Breast epithelium (tissue), 3 donors: ENCODE data around the gene HOXD4.

ENCODE experiments used
- POLR2A ChIP-seq: fragments of 450-650 bp; IDR thresholded peaks from one replicate; pipeline ENCODE4 v1.6.1; 2016; ENCODE audit warnings: antibody characterized with exemption, mild to moderate bottlenecking, moderate library complexity
- TF ChIP-seq, protein P1 (sequence below), 3 donors: fragments of 450-650 bp; IDR thresholded peaks; one replicate each; pipeline ENCODE4 v1.5.1; 2016 to 2017; ENCODE audit warnings: antibody characterized with exemption in 3 of 3, mild to moderate bottlenecking in 3 of 3, moderate library complexity in 3 of 3

DNA sequence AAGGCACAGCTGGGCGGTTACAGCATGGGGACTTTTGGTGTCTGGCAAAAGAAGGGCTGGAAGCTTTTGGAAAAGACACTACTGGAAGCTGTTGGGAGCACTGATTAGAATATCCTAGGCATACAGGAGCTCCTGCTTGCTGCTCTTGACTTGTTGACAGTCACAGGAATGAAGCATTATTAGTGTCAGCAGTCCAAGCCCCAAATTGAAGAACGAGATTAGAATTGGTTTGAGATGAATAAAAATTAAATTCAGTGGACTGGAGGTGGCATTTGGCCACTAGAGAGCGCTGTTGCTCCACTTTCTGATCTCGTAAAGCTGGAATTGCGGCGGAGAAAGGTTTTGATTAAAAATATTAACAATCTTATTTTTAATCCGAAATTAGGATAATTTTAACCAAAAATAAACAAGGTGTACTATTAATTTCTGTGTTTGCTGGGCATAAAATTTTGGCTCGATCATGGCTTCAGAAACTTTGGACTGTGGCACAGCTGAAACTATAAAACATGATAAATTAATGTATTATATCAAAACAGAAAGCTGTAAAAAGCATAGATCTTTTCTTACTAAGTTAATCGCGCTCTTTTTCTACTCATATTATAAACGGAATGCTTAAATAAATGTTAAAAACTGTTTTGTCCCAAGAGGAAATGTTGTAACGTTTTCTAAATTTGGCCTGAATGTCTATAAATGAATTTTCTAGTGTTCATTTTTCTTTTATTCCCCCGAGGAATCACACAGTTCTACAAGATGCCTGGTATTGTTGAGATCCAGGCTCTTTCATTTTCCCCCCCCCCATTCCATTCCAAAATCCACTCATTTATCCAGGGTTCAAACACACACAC lies 24.2 kb upstream of the HOXD4 start:
- TF ChIP-seq, protein P1, sequence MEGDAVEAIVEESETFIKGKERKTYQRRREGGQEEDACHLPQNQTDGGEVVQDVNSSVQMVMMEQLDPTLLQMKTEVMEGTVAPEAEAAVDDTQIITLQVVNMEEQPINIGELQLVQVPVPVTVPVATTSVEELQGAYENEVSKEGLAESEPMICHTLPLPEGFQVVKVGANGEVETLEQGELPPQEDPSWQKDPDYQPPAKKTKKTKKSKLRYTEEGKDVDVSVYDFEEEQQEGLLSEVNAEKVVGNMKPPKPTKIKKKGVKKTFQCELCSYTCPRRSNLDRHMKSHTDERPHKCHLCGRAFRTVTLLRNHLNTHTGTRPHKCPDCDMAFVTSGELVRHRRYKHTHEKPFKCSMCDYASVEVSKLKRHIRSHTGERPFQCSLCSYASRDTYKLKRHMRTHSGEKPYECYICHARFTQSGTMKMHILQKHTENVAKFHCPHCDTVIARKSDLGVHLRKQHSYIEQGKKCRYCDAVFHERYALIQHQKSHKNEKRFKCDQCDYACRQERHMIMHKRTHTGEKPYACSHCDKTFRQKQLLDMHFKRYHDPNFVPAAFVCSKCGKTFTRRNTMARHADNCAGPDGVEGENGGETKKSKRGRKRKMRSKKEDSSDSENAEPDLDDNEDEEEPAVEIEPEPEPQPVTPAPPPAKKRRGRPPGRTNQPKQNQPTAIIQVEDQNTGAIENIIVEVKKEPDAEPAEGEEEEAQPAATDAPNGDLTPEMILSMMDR (IDR thresholded peaks at IDR 0.05): peak; percentile 77 to 87 (median 85)
- no peak for TF ChIP-seq POLR2A
